ENCODE data around the gene CASP9.

DNA sequence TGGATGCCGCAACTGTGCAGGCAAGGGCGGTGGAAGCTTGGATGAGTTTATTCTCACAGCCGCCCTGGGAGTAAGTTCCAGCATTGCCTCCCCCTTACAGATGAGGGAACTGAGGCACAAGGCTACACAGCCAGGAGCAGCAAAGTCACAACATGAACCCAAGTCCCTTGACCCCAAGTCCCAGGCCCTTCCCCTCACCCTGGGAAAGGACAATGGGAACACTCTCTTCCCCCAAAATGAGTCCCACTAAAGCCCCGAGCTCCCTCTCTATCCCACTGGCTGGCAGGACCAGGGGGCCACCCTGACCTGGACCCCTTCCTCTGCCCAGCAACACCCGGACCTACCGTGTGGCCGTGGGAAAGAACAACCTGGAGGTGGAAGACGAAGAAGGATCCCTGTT, 81.9 kb downstream of the CASP9 start:
- TF ChIP-seq, protein P1, sequence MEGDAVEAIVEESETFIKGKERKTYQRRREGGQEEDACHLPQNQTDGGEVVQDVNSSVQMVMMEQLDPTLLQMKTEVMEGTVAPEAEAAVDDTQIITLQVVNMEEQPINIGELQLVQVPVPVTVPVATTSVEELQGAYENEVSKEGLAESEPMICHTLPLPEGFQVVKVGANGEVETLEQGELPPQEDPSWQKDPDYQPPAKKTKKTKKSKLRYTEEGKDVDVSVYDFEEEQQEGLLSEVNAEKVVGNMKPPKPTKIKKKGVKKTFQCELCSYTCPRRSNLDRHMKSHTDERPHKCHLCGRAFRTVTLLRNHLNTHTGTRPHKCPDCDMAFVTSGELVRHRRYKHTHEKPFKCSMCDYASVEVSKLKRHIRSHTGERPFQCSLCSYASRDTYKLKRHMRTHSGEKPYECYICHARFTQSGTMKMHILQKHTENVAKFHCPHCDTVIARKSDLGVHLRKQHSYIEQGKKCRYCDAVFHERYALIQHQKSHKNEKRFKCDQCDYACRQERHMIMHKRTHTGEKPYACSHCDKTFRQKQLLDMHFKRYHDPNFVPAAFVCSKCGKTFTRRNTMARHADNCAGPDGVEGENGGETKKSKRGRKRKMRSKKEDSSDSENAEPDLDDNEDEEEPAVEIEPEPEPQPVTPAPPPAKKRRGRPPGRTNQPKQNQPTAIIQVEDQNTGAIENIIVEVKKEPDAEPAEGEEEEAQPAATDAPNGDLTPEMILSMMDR (IDR thresholded peaks at IDR 0.05), result no peak
- no peak for TF ChIP-seq POLR2A (IDR thresholded peaks at IDR 0.05)

Data from testis (tissue), 2 donors.